ENCODE results near the gene GRIK2.

Gene GRIK2

GRCh38 chr6:101883505-101883904 is 490.0 kb downstream of the GRIK2 start:
- DNase-seq (ENCODE audit: low read depth): no peak

GRCh38 chr6:101887532-101887931 is 494.0 kb downstream of the GRIK2 start:
- no peak for DNase-seq (ENCODE audit: low read depth)

- DNase-seq (ENCODE audit: low read depth): no peak
These were observed 514.1 kb downstream of the GRIK2 start for GRCh38 chr6:101907356-101908217.

GRCh38 chr6:101909366-101909765 is 515.9 kb downstream of the GRIK2 start:
- no peak for DNase-seq (ENCODE audit: low read depth)

DNA sequence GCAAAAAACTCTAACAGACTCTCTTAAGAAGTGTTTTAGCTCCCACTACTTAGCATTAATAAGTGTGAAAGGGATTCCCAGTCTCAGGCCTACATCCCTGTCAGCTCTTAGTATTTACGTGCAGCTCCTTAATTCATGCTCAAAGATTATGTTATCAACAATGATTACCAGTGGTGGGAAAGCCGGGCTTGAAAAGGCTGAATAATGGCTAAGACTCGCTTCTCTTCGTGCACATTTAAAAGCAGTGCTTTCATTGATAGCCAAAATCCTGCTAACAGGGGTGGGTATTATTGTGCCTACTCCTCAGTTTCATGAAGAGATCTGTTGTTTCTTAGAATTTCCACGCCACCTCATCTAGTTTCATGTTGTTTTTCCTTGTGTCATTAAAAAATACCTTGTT is 518.8 kb downstream of the GRIK2 start:
- no peak for DNase-seq (ENCODE audit: low read depth)

DNA sequence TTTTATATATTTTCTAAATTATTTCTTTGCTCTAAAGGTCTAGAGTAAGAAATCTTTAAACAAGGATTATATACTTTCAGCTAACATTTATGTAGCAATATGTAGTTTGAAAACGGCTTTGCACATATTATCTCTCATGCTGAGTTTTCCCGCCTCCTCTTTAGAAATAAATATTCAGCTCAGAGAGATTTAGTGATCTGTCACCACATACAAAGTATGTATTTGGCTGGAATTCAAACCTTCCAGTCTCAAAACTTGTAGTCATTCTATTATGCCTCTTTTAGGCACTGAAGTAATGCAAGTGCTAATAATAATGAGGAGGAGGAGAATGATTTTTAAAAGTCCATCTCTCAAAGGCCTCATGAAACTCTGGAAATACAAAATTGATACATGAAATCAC is 525.0 kb downstream of the GRIK2 start:
- no peak for DNase-seq (ENCODE audit: low read depth)

- DNase-seq (ENCODE audit: low read depth): no peak
These were observed 528.4 kb downstream of the GRIK2 start for GRCh38 chr6:101921829-101922450.

DNA sequence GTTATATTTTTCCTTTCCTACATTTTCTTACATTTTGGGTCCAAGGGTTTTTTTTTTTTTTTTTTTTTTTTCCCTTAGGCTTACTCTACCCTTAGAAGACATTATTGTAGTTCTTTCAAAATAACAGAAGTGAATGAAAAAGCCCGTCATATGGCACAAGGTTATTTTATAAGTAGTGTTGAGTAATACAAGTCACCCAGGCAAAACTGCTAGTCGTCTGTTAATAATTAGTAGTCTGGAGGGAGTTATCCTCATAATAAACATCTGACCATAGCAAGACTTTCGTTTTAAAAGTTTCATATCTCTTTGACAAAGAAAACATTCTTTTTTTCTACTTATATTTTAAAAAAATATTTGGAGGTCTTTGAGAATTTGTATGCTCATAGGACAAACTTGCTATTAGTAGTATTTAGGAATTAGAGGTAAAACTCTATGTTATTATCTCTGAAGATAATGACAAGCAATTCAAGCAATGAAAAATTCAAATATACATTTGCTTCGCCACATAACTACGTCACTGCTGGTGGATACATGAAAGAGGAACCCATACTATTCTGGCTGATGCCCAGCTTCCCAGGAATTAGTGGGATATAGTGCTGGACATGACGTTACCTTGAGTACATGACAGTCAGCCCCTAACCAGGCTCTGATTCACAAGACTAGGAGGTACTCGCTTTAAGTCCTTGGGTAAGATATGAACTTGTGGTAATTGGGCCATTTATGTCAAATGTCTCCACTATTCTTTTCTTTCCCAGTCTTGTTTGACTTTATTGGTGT is 532.8 kb downstream of the GRIK2 start:
- no peak for DNase-seq (ENCODE audit: low read depth)

- DNase-seq (ENCODE audit: low read depth): no peak
These were observed 538.3 kb downstream of the GRIK2 start for GRCh38 chr6:101931766-101932165.

GRCh38 chr6:101932704-101933103 is 539.2 kb downstream of the GRIK2 start:
- no peak for DNase-seq (ENCODE audit: low read depth)

GRCh38 chr6:101935732-101936131 is 542.2 kb downstream of the GRIK2 start:
- DNase-seq (ENCODE audit: low read depth): no peak

DNA sequence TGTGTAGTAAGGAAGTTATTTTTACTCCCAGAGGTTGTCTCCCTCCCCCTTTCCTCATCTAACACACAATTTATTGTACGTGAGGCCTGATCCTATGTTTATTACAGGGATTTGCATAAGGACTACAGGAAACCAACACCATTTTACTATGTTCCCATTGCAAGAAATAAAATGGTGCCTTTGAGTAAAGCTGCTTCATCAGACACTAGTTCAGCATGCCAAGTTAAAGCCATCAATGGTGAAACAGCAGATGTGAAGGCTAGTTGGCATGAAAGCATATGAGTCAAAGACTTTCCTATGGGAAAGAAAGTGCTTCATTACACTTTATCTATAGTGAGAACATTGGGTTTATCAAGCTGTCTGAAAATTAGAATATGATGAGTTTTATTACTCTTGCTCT is 543.0 kb downstream of the GRIK2 start:
- DNase-seq (ENCODE audit: low read depth): no peak

DNA sequence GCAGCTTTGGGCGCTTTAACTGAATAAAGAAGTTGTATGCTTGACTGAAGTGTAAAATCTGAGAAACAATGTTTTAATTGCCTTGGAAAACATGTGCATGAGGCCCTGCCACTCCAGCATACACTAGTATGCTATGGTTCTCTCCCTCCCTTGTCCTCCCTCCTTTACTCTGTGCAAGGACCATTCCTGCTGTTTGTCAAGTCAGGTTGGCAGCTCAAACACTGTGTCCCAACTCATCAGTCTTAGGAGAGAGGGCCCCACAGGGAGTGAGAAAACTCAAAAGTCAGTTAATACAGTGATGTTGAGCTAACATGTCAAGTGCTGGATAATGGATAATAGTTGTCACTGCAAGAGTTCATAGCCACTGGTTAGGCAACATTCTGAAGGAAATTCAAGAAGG is 543.6 kb downstream of the GRIK2 start:
- DNase-seq (ENCODE audit: low read depth): no peak

DNA sequence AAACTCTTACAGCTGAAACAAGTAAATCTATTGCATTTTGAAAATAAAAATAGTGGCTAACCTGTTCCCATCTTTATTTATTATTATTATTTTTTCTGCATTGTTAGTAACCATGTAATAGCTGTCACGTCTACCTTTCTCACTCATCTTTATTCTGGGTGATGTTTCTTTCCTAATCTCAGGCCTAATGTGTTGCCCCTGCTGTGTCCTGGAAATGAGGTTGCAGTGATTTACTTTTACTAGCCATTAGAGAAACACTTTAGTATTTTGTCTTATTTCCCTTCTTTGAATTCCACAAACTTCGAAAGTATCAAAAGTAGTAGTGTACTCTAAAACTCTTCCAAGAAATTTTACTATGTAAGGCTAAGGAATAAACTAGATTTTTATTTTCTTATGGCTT is 546.9 kb downstream of the GRIK2 start:
- DNase-seq (ENCODE audit: low read depth): no peak

- DNase-seq (ENCODE audit: low read depth): no peak
These were observed 563.5 kb downstream of the GRIK2 start for GRCh38 chr6:101956961-101957360.

GRCh38 chr6:101961357-101961756 is 567.8 kb downstream of the GRIK2 start:
- DNase-seq (ENCODE audit: low read depth): no peak

DNA sequence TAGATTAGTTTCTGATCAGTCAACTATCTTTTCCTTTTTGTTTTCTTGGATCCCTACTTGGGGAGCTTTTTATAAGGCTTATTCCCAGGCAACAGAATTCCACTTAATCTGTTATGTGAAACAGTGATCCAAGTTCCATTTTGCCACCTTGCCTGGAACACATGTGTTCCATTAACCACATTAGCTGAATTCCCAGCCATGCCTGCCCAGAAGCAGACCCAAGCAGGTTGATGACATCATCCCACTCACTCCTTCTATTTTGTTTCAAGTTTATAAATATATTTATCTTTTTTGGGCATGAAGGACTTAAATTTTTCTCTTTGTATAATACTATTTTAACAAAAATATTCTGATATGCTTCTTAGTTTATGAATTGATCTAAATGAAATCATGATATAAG is 587.4 kb downstream of the GRIK2 start:
- no peak for DNase-seq (ENCODE audit: low read depth)

DNA sequence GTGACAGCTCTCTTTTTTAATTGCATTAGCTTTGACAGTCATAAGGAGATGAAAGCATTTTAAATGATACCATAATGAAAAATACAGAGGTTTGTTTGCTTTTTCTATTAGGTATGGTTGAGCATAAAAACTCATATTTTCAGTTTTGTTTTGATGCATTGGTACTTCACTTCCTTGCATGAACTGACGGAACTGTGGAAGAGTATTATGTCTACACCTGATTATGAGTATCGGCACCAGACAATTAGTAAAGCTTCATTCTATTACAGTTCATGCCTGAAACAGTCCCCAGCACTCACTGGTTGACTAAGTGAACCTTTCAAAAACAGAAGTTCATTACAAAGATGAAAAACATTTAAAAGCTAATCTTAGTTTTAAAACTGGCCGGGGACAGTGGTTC is 593.0 kb downstream of the GRIK2 start:
- DNase-seq (ENCODE audit: low read depth): no peak

GRCh38 chr6:101992286-101992685 is 598.8 kb downstream of the GRIK2 start:
- DNase-seq (ENCODE audit: low read depth): no peak

- DNase-seq (ENCODE audit: low read depth): no peak
These were observed 601.0 kb downstream of the GRIK2 start for GRCh38 chr6:101994521-101994920.

- DNase-seq (ENCODE audit: low read depth): no peak
These were observed 621.9 kb downstream of the GRIK2 start for GRCh38 chr6:102015431-102015830.

DNA sequence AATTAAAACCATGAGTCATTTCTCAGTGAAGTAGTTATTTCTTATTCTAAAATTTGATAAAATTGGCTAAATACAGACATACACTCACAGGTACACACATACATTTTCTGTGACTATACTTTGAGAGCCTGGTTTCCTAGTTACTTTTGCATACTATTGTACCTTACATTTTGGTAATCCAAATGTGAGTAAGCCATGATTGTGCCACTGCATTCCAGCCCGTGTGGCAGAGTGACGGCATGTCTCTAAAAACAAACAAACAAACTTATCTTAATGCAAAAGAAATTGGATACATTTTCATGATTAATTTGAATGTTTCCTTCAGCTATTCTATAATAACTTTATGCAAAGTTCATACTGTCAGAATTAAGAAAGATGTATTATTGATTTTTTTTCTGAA is 628.8 kb downstream of the GRIK2 start:
- DNase-seq (ENCODE audit: low read depth): no peak

DNA sequence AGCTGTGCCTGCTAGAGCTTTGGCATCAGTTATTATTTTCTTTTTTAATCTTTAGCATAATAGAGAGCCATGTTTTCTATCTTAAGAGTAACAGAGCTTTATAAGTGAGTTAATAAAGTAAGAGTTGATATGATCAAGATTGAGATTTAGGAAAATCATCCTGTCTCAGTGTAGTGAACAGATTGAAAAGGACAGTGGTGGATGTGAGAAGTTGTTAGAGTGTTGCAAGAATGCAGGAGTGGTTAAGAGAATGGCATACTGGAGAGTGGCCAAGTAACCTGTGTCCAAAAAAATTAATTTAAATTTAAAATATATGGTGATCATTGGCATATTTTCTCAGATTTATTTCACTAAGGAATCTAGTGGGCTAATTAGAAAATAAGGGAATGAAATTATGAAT is 629.3 kb downstream of the GRIK2 start:
- DNase-seq (ENCODE audit: low read depth): no peak
